ENCODE results near the gene STX5.
A peak's percentile ranks its signal among the peaks of the same experiment; 100 is the strongest.
"Not testable (repeated sequence)": the region's sequence is repeated elsewhere in the genome, so short reads cannot be mapped to it uniquely, and the experiment has no call there.

STX5 gene

GRCh38 chr11:62828130-62828529 is 3.7 kb downstream of the STX5 start:
- not testable (repeated sequence) for DNase-seq

- DNase-seq, result no peak
Measured at GRCh38 chr11:62823677-62824076, 8.2 kb downstream of the STX5 start.

- DNase-seq, result no peak
Measured at GRCh38 chr11:62817129-62817528, 14.7 kb downstream of the STX5 start.

GRCh38 chr11:62816557-62816956 is 15.3 kb downstream of the STX5 start:
- no peak for DNase-seq

GRCh38 chr11:62811659-62812058 is 20.2 kb downstream of the STX5 start:
- no peak for DNase-seq

GRCh38 chr11:62810748-62811147 is 21.1 kb downstream of the STX5 start:
- DNase-seq, result no peak

GRCh38 chr11:62806611-62807121 is 25.2 kb downstream of the STX5 start:
- DNase-seq, result no peak

GRCh38 chr11:62805961-62806441 is 25.9 kb downstream of the STX5 start:
- DNase-seq, result peak; percentile 45

GRCh38 chr11:62805076-62805892 is 26.6 kb downstream of the STX5 start, which contains the start of gene NXF1:
TSS of gene NXF1 (minus strand) at chr11:62805440. CDS start at chr11:62805356, 84 bp downstream.
- peak; percentile 95 for DNase-seq

- DNase-seq, result no peak
Measured at GRCh38 chr11:62804310-62805075, 27.4 kb downstream of the STX5 start.

- DNase-seq, result no peak
Measured at GRCh38 chr11:62801071-62801470, 30.8 kb downstream of the STX5 start.

- no peak for DNase-seq
Measured at GRCh38 chr11:62799486-62799885, 32.4 kb downstream of the STX5 start.

- DNase-seq, result no peak
Measured at GRCh38 chr11:62796281-62796680, 35.6 kb downstream of the STX5 start.

GRCh38 chr11:62794201-62794775 is 37.6 kb downstream of the STX5 start:
- DNase-seq, result no peak

- DNase-seq, result peak; percentile 23
Measured at GRCh38 chr11:62792202-62792575, 39.7 kb downstream of the STX5 start.

GRCh38 chr11:62791501-62792201 is 40.2 kb downstream of the STX5 start, which contains the start of gene TMEM223:
TSS of gene TMEM223 (minus strand) at chr11:62792006. CDS start at chr11:62791994, 12 bp downstream.
- peak; percentile 95 for DNase-seq

- no peak for DNase-seq
Measured at GRCh38 chr11:62789576-62789975, 42.3 kb downstream of the STX5 start.

GRCh38 chr11:62788991-62789390 is 42.9 kb downstream of the STX5 start:
- DNase-seq, result no peak

- peak; percentile 99 for DNase-seq
Measured at GRCh38 chr11:62787005-62787759, 44.7 kb downstream of the STX5 start, which contains the start of gene TMEM179B. TSS of gene TMEM179B (plus strand) at chr11:62787402. CDS start at chr11:62787432, 30 bp downstream.

GRCh38 chr11:62786318-62787004 is 45.4 kb downstream of the STX5 start:
- DNase-seq, result peak; percentile 90

GRCh38 chr11:62782753-62783152 is 49.1 kb downstream of the STX5 start:
- DNase-seq, result no peak
